Posterior cingulate gyrus (tissue), 11 donors: ENCODE data around the gene POC5.
"Not testable (repeated sequence)": the region's sequence is repeated elsewhere in the genome, so short reads cannot be mapped to it uniquely, and the experiment has no call there.

Experiments used
- DNase-seq, 10 donors: peaks; one replicate each; pipeline versions ENCODE4 v3.0.0 to v3.0.0-alpha.2; 2020 to 2021; ENCODE audit warnings: mixed read lengths in 3 of 10
- intact Hi-C: fragments of 100-400 bp; cut with DNase I; formaldehyde crosslinking; loops from one replicate; pipeline ENCODE4 v1.15.1; 2023

Gene POC5

GRCh38 chr5:75706775-75707174 is 10.5 kb downstream of the POC5 start:
- intact Hi-C loops, result no loop called here
- no peak for DNase-seq

- DNase-seq, result peak in 1 of 10 donors; percentile 39
- intact Hi-C loops, result no loop called here
Observed at GRCh38 chr5:75706016-75706415, 11.2 kb downstream of the POC5 start.

- no peak for DNase-seq
- intact Hi-C loops, result no loop called here
Observed at GRCh38 chr5:75701856-75702255, 15.4 kb downstream of the POC5 start.

- intact Hi-C loops, DNase-seq: not testable (repeated sequence)
Observed at GRCh38 chr5:75695472-75696351, 21.5 kb downstream of the POC5 start.

- intact Hi-C loops, result no loop called here
- DNase-seq, result no peak
Observed at GRCh38 chr5:75694781-75695180, 22.5 kb downstream of the POC5 start.

GRCh38 chr5:75690669-75691068 is 26.6 kb downstream of the POC5 start:
- DNase-seq, result no peak
- intact Hi-C loops, result no loop called here

GRCh38 chr5:75686480-75686879 is 30.8 kb downstream of the POC5 start:
- intact Hi-C loops, result loop anchor here (10.0 kb wide), 1 partner anchor 352 kb away; the partner anchor contains the start of gene HMGCR
- no peak for DNase-seq

- intact Hi-C loops, result loop anchor here (10.0 kb wide), 1 partner anchor 350 kb away; the partner anchor contains the start of gene HMGCR
- DNase-seq, result no peak
Observed at GRCh38 chr5:75685141-75685540, 32.1 kb downstream of the POC5 start.

GRCh38 chr5:75681125-75681830 is 36.0 kb downstream of the POC5 start:
- no peak for DNase-seq
- intact Hi-C loops, result loop anchor here (2.0 to 10.0 kb wide), 2 partner anchors 346 to 444 kb away; partner anchors contain the start of genes ANKRD31 and HMGCR

- DNase-seq, result no peak
- intact Hi-C loops, result no loop called here
Observed at GRCh38 chr5:75678155-75678554, 39.1 kb downstream of the POC5 start.

GRCh38 chr5:75677607-75678006 is 39.6 kb downstream of the POC5 start:
- DNase-seq, result no peak
- intact Hi-C loops, result no loop called here

- intact Hi-C loops, result no loop called here
- DNase-seq, result no peak
Observed at GRCh38 chr5:75675783-75676182, 41.5 kb downstream of the POC5 start.

- no peak for DNase-seq
- intact Hi-C loops, result no loop called here
Observed at GRCh38 chr5:75672616-75673015, 44.6 kb downstream of the POC5 start.

- intact Hi-C loops, result no loop called here
Observed at GRCh38 chr5:75671506-75671905, 45.7 kb downstream of the POC5 start.

GRCh38 chr5:75670577-75670976 is 46.7 kb downstream of the POC5 start:
- intact Hi-C loops, result no loop called here
- DNase-seq, result no peak

More at GRCh38 chr5:75671506-75671905, 45.7 kb downstream of the POC5 start:
- DNase-seq, result no peak

- DNase-seq, result peak in 1 of 10 donors; percentile 10
- intact Hi-C loops, result loop anchor here (5.0 kb wide), 1 partner anchor 157 kb away; the partner anchor contains the start of genes CERT1 and POLK
Observed at GRCh38 chr5:75668977-75669689, 48.1 kb downstream of the POC5 start.

GRCh38 chr5:75668445-75668844 is 48.8 kb downstream of the POC5 start:
- intact Hi-C loops, result loop anchor here (5.0 kb wide), 1 partner anchor 156 kb away; the partner anchor contains the start of genes CERT1 and POLK
- DNase-seq, result no peak

- intact Hi-C loops, result loop anchor here (5.0 kb wide), 1 partner anchor 155 kb away; the partner anchor contains the start of genes CERT1 and POLK
- DNase-seq, result no peak
Observed at GRCh38 chr5:75667586-75667985, 49.7 kb downstream of the POC5 start.

- DNase-seq, result no peak
- intact Hi-C loops, result loop anchor here (5.0 kb wide), 1 partner anchor 154 kb away; the partner anchor contains the start of genes CERT1 and POLK
Observed at GRCh38 chr5:75666801-75667200, 50.4 kb downstream of the POC5 start.

GRCh38 chr5:75664979-75665378 is 52.3 kb downstream of the POC5 start:
- intact Hi-C loops, result loop anchor here (5.0 kb wide), 1 partner anchor 153 kb away; the partner anchor contains the start of genes CERT1 and POLK

More at GRCh38 chr5:75664979-75665378, 52.3 kb downstream of the POC5 start:
- DNase-seq, result no peak
